T-cell (primary cell): Measurements from ENCODE around the gene KCTD15. TPM values are rescaled to one million over a fixed set of nuclear protein-coding genes. Genes with fewer than 3 reads are reported as not detected.

Experiments used
- ATAC-seq, 4 experiments: fragments of 200-7000 bp in 3 of 4; fragments of 150-1000 bp in 1 of 4; cut with Tn5 transposase; replicated peaks in 1 of 4; 1 replicate in 3 of 4; 2 replicates in 1 of 4; pipeline ENCODE4 v1.10.0; 2021; ENCODE audit warnings: moderate library complexity in 3 of 4, mild to moderate bottlenecking in 2 of 4, moderate number of reproducible peaks in 1 of 4
- CTCF ChIA-PET, 2 donors: fragments of 300-600 bp; sonication (Branson Sonifier 250); formaldehyde crosslinking; loops; one replicate each; lab custom pipeline; 2022; ENCODE audit warnings: antibody characterized with exemption in 2 of 2; lab: Charles Lee
- POLR2A ChIA-PET, 2 donors: fragments of 300-600 bp; sonication (Branson Sonifier 250); formaldehyde crosslinking; loops; one replicate each; lab custom pipeline; 2022; ENCODE audit warnings: antibody characterized with exemption in 2 of 2; lab: Charles Lee
- DNase-seq, 35 experiments: peaks; one replicate each; pipeline versions ENCODE4 v3.0.0 to v3.0.0-alpha.2; 2013 to 2023
- H3K27ac ChIP-seq: one replicate; pipeline ENCODE4 v1.5.1; 2013; ENCODE audit warnings: low read length
- H3K27me3 ChIP-seq, 2 experiments: replicated peaks in 1 of 2; 1 replicate in 1 of 2; 2 replicates in 1 of 2; pipeline versions ENCODE4 v1.6.1 to v1.7.0; 2013; ENCODE audit warnings: low read length in 1 of 2, mixed read lengths in 1 of 2; ENCODE audit not compliant: control insufficient read depth in 2 of 2, insufficient read depth in 2 of 2; ENCODE audit errors: extremely low read depth in 1 of 2
- H3K36me3 ChIP-seq, 2 donors: 1 replicate in 1 of 2; 2 replicates in 1 of 2; pipeline versions ENCODE4 v1.6.1 to v1.7.0; 2013; ENCODE audit warnings: low read length in 1 of 2; ENCODE audit not compliant: control insufficient read depth in 2 of 2, insufficient read depth in 1 of 2; ENCODE audit errors: extremely low read depth in 1 of 2
- H3K4me1 ChIP-seq, 2 experiments: 1 replicate in 1 of 2; 2 replicates in 1 of 2; pipeline versions ENCODE4 v1.6.1 to v1.7.0; 2013; ENCODE audit warnings: low read length in 2 of 2, mixed read lengths in 1 of 2; ENCODE audit not compliant: insufficient read depth in 2 of 2, control insufficient read depth in 1 of 2; ENCODE audit errors: extremely low read depth in 1 of 2
- H3K4me3 ChIP-seq, 2 donors: 1 replicate in 1 of 2; 2 replicates in 1 of 2; pipeline versions ENCODE4 v1.5.1 to v1.7.0; 2013; ENCODE audit warnings: mild to moderate bottlenecking in 2 of 2, low read length in 1 of 2, moderate library complexity in 1 of 2; ENCODE audit not compliant: control insufficient read depth in 1 of 2; ENCODE audit errors: extremely low read depth in 1 of 2
- H3K9me3 ChIP-seq: 2 replicates; pipeline ENCODE4 v1.7.0; 2013
- H3K27ac Mint-ChIP-seq, 2 donors: one replicate each; pipeline ENCODE4 v1.8.0; 2020 to 2021; ENCODE audit warnings: mild to moderate bottlenecking in 2 of 2, mixed read lengths in 2 of 2
- H3K27me3 Mint-ChIP-seq, 2 donors: one replicate each; pipeline ENCODE4 v1.8.0; 2021 to 2022; ENCODE audit warnings: mixed read lengths in 2 of 2
- H3K36me3 Mint-ChIP-seq: one replicate; pipeline ENCODE4 v1.8.0; 2021; ENCODE audit warnings: mixed read lengths
- H3K4me1 Mint-ChIP-seq, 3 donors: one replicate each; pipeline ENCODE4 v1.8.0; 2020 to 2022; ENCODE audit warnings: mixed read lengths in 3 of 3, mild to moderate bottlenecking in 1 of 3
- H3K4me3 Mint-ChIP-seq, 3 donors: one replicate each; pipeline ENCODE4 v1.8.0; 2020 to 2022; ENCODE audit warnings: mild to moderate bottlenecking in 3 of 3, mixed read lengths in 3 of 3, moderate library complexity in 3 of 3
- H3K9me3 Mint-ChIP-seq, 3 donors: one replicate each; pipeline ENCODE4 v1.8.0; 2020 to 2022; ENCODE audit warnings: mixed read lengths in 3 of 3
- whole genome bisulfite sequencing: methylation state at CpG from one replicate; pipeline ENCODE4 v1.1.5; 2013; ENCODE audit warnings: missing lambda C conversion rate; ENCODE audit not compliant: insufficient coverage; 5-methylcytosine and 5-hydroxymethylcytosine counted together
- total RNA-seq, 35 experiments: library from RNA in 6 of 35; stranded (reverse) in 6 of 35; fragments of 120-200 nt in 1 of 35; gene quantifications; one replicate each; pipeline versions ENCODE4 v1.2.1 to v1.2.4 and lab custom pipeline; 2013 to 2026

The KCTD15 gene
- total RNA-seq, 5 donors from 2014 or later (not counting 1 experiment from before 2014, with no cell fraction given) = 3.2 to 11.1 (median 5.2) TPM

- POLR2A ChIA-PET = no interaction called here
- ATAC-seq (no peak), DNase-seq (no peak)
- Mint-ChIP-seq H3K4me3 (no peak overlapping the region), H3K27me3 (peaks cover 3 to 7% of the 10 kb centered on the region in 2 donors), H3K9me3 (no peaks in the 10 kb centered on the region), H3K36me3 (no peaks in the 10 kb centered on the region), H3K4me1 (no peaks in the 10 kb centered on the region), H3K27ac (no peak overlapping the region)
- no peaks in the 10 kb centered on the region for H3K36me3 ChIP-seq
- H3K27ac ChIP-seq = no peak overlapping the region
- 81% methylated on average over 3 of the region's 4 CpGs for WGBS
- peaks cover 0 to 14% of the 10 kb centered on the region in 2 experiments for H3K27me3 ChIP-seq
- CTCF ChIA-PET = no interaction called here
- H3K9me3 ChIP-seq = no peaks in the 10 kb centered on the region
- H3K4me1 ChIP-seq = no peaks in the 10 kb centered on the region
- no peak overlapping the region for H3K4me3 ChIP-seq
Observed at GRCh38 chr19:33862981-33863380, 66.3 kb downstream of the KCTD15 start.

- no peaks in the 10 kb centered on the region for H3K9me3 Mint-ChIP-seq
- no peak overlapping the region for H3K4me3 ChIP-seq
- no peak for ATAC-seq
- H3K4me1 ChIP-seq = no peaks in the 10 kb centered on the region
- H3K27ac ChIP-seq = no peak overlapping the region
- H3K9me3 ChIP-seq = no peaks in the 10 kb centered on the region
- no peak for DNase-seq
- H3K27me3 Mint-ChIP-seq = peaks cover 3 to 7% of the 10 kb centered on the region in 2 donors
- H3K4me1 Mint-ChIP-seq = no peaks in the 10 kb centered on the region
- WGBS = 100% methylated on average over 1 of the region's 5 CpGs
- no peaks in the 10 kb centered on the region for H3K36me3 ChIP-seq
- CTCF ChIA-PET = no interaction called here
- no peaks in the 10 kb centered on the region for H3K36me3 Mint-ChIP-seq
- no peak overlapping the region for H3K27ac Mint-ChIP-seq
- POLR2A ChIA-PET = no interaction called here
- H3K4me3 Mint-ChIP-seq = no peak overlapping the region
- H3K27me3 ChIP-seq = peaks cover 0 to 14% of the 10 kb centered on the region in 2 experiments
Observed at GRCh38 chr19:33863436-33863835, 66.8 kb downstream of the KCTD15 start.

GRCh38 chr19:33864311-33864850 lies 67.7 kb downstream of the KCTD15 start:
- H3K9me3 ChIP-seq = no peaks in the 10 kb centered on the region
- Mint-ChIP-seq H3K36me3 (no peaks in the 10 kb centered on the region), H3K27ac (no peak overlapping the region), H3K4me3 (no peak overlapping the region), H3K9me3 (no peaks in the 10 kb centered on the region), H3K27me3 (peaks cover 3 to 13% of the 10 kb centered on the region in 2 donors), H3K4me1 (no peaks in the 10 kb centered on the region)
- ATAC-seq (no peak), DNase-seq (no peak)
- peaks cover 0 to 21% of the 10 kb centered on the region in 2 experiments for H3K27me3 ChIP-seq
- no peaks in the 10 kb centered on the region for H3K36me3 ChIP-seq
- H3K4me3 ChIP-seq = no peak overlapping the region
- no CpG with 5 or more reads among the region's 3 CpGs for WGBS
- POLR2A ChIA-PET = interaction anchor here in 1 of 2 donors (0.6 kb wide), 1 partner anchor 22 kb away, joined by 3 read pairs; no protein-coding TSS in a partner anchor
- H3K27ac ChIP-seq = no peak overlapping the region
- no peaks in the 10 kb centered on the region for H3K4me1 ChIP-seq
- CTCF ChIA-PET = no interaction called here

- H3K4me3 Mint-ChIP-seq = no peak overlapping the region
- Histone ChIP-seq H3K36me3 (no peaks in the 10 kb centered on the region), H3K27me3 (peaks cover 0 to 21% of the 10 kb centered on the region in 2 experiments), H3K4me3 (no peak overlapping the region), H3K4me1 (no peaks in the 10 kb centered on the region), H3K9me3 (no peaks in the 10 kb centered on the region), H3K27ac (no peak overlapping the region)
- H3K27ac Mint-ChIP-seq = no peak overlapping the region
- no peaks in the 10 kb centered on the region for H3K4me1 Mint-ChIP-seq
- H3K36me3 Mint-ChIP-seq = no peaks in the 10 kb centered on the region
- 84% methylated on average over 10 of the region's 10 CpGs for WGBS
- no peak for DNase-seq
- CTCF ChIA-PET = no interaction called here
- ATAC-seq = no peak
- no peaks in the 10 kb centered on the region for H3K9me3 Mint-ChIP-seq
- H3K27me3 Mint-ChIP-seq = peaks cover 3 to 16% of the 10 kb centered on the region in 2 donors
- POLR2A ChIA-PET = no interaction called here
Observed at GRCh38 chr19:33865306-33865705, 68.6 kb downstream of the KCTD15 start.

Other genes with a start within 250 kb of the KCTD15 start
- gene CHST8, start 174.9 kb upstream of the KCTD15 start, total RNA-seq = not detected